ENCODE data around the gene MYO9B. TPM values are rescaled to one million over a fixed set of nuclear protein-coding genes. Genes with fewer than 3 reads are reported as not detected.

MYO9B gene
- total and polyA plus RNA-seq, 2 of the 13 experiments (the other 11 are each of a cell fraction or from before 2014, with no cell fraction given): 18.0 to 18.3 TPM

DNA sequence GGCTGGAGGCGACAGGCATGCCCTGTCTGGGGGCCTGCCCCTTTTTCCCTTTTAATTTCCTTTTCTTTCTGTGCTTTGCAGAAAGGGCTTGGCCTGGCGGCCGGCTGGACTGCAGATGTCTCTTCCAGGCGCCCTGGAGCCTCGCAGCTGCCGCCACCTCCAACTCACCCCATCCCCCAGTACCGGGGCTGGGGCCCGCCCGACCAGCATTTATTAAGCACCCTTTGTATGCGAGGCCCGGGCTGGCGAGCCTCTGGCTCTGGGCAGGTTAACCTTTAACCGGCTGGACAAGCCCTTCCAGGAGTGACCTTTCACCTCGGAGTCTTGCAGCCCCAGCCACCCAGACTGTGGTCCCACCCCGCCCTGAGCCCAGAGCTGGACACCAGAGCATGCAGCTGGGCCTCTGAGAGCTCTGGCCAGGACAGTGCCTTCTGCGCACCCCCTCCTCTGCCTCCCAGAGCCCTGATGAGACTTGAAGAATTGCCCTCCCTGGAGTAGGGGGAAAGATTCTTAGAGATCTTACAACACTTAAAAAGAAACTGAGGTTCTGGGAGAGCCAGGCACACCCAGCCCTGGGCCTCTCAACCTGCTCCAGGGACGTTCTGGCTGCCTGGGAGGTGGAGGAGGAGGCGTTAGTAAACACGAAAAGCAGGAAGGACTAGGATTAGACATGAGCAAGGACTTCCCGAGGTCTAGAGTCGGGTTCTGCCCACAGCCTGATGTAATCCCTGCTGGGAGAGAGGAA is 171.3 kb downstream of the MYO9B start (continued):
- no peak for TF ChIP-seq ZNF761 (CRISPR knock-in tag; conservative IDR thresholded peaks at IDR 0.05)
- TF ChIP-seq, protein P1, sequence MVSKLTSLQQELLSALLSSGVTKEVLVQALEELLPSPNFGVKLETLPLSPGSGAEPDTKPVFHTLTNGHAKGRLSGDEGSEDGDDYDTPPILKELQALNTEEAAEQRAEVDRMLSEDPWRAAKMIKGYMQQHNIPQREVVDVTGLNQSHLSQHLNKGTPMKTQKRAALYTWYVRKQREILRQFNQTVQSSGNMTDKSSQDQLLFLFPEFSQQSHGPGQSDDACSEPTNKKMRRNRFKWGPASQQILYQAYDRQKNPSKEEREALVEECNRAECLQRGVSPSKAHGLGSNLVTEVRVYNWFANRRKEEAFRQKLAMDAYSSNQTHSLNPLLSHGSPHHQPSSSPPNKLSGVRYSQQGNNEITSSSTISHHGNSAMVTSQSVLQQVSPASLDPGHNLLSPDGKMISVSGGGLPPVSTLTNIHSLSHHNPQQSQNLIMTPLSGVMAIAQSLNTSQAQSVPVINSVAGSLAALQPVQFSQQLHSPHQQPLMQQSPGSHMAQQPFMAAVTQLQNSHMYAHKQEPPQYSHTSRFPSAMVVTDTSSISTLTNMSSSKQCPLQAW (CRISPR knock-in tag; IDR thresholded peaks at IDR 0.05): peak; percentile 11
- TF ChIP-seq ZNF501 (CRISPR knock-in tag; IDR thresholded peaks at IDR 0.05): peak; percentile 65
- TF ChIP-seq, protein P2, sequence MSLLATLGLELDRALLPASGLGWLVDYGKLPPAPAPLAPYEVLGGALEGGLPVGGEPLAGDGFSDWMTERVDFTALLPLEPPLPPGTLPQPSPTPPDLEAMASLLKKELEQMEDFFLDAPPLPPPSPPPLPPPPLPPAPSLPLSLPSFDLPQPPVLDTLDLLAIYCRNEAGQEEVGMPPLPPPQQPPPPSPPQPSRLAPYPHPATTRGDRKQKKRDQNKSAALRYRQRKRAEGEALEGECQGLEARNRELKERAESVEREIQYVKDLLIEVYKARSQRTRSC (CRISPR knock-in tag; IDR thresholded peaks at IDR 0.05; ENCODE audit: low read depth): no peak
- no peak for TF ChIP-seq ZNF354B (CRISPR knock-in tag; IDR thresholded peaks at IDR 0.05)
- TF ChIP-seq KLF11 (CRISPR knock-in tag; IDR thresholded peaks at IDR 0.05): no peak
- TF ChIP-seq ETV5 (CRISPR knock-in tag; IDR thresholded peaks at IDR 0.05; ENCODE audit: borderline replicate concordance): 0 out of 2 replicates have a peak, but pooled peaks have one; percentile 22
- TF ChIP-seq XRCC5 (optimal IDR thresholded peaks at IDR 0.05; ENCODE audit: low read length): no peak
- TF ChIP-seq MAZ (IDR thresholded peaks at IDR 0.05; ENCODE audit: borderline replicate concordance, low read depth, low read length): no peak; the same call in 1 of the 2 replicates
- peak; percentile 10; the same call in 1 of the 2 replicates for TF ChIP-seq MAZ (CRISPR knock-in tag; IDR thresholded peaks at IDR 0.05; ENCODE audit: low read depth)
- TF ChIP-seq, protein P3, sequence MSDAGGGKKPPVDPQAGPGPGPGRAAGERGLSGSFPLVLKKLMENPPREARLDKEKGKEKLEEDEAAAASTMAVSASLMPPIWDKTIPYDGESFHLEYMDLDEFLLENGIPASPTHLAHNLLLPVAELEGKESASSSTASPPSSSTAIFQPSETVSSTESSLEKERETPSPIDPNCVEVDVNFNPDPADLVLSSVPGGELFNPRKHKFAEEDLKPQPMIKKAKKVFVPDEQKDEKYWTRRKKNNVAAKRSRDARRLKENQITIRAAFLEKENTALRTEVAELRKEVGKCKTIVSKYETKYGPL (CRISPR knock-in tag; IDR thresholded peaks at IDR 0.05): no peak
- no peak for TF ChIP-seq ZSCAN22 (CRISPR knock-in tag; IDR thresholded peaks at IDR 0.05)
- 0 out of 2 replicates have a peak, but pooled peaks have one; percentile 7 for TF ChIP-seq ZSCAN31 (CRISPR knock-in tag; IDR thresholded peaks at IDR 0.05; ENCODE audit: low read depth)
- no peak for TF ChIP-seq ZNF75D (CRISPR knock-in tag; IDR thresholded peaks at IDR 0.05; ENCODE audit: borderline replicate concordance)
- TF ChIP-seq, protein P4, sequence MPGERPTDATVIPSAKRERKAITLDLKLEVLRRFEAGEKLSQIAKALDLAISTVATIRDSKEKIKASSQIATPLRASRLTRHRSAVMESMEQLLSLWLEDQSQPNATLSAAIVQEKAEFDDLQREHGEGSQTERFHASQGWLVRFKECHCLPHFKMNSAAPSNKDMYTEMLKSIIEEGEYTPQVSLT (CRISPR knock-in tag; IDR thresholded peaks at IDR 0.05; ENCODE audit: borderline replicate concordance, low read depth): no peak
- 0 out of 2 replicates have a peak, but pooled peaks have one; percentile 12 for TF ChIP-seq SMYD3 (CRISPR knock-in tag; IDR thresholded peaks at IDR 0.05)
- TF ChIP-seq ZNF556 (CRISPR knock-in tag; IDR thresholded peaks at IDR 0.05; ENCODE audit: borderline replicate concordance): peak; percentile 22; the same call in 1 of the 2 replicates
- TF ChIP-seq, protein P5, sequence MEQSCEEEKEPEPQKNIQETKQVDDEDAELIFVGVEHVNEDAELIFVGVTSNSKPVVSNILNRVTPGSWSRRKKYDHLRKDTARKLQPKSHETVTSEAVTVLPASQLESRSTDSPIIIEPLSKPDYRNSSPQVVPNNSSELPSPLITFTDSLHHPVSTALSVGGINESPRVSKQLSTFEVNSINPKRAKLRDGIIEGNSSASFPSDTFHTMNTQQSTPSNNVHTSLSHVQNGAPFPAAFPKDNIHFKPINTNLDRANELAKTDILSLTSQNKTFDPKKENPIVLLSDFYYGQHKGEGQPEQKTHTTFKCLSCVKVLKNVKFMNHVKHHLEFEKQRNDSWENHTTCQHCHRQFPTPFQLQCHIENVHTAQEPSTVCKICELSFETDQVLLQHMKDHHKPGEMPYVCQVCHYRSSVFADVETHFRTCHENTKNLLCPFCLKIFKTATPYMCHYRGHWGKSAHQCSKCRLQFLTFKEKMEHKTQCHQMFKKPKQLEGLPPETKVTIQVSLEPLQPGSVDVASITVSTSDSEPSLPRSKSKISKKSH (CRISPR knock-in tag; IDR thresholded peaks at IDR 0.05; ENCODE audit: borderline replicate concordance): no peak; the same call in 1 of the 2 replicates
- TF ChIP-seq, protein P6, sequence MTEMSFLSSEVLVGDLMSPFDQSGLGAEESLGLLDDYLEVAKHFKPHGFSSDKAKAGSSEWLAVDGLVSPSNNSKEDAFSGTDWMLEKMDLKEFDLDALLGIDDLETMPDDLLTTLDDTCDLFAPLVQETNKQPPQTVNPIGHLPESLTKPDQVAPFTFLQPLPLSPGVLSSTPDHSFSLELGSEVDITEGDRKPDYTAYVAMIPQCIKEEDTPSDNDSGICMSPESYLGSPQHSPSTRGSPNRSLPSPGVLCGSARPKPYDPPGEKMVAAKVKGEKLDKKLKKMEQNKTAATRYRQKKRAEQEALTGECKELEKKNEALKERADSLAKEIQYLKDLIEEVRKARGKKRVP (CRISPR knock-in tag; IDR thresholded peaks at IDR 0.05): 0 out of 4 replicates have a peak, but pooled peaks of 1 of the 2 experiments have one; percentile 21
- TF ChIP-seq TBX2 (CRISPR knock-in tag; IDR thresholded peaks at IDR 0.05; ENCODE audit: borderline replicate concordance): no peak; the same call in 1 of the 2 replicates
- TF ChIP-seq SMAD1 (CRISPR knock-in tag; IDR thresholded peaks at IDR 0.05; ENCODE audit: borderline replicate concordance, low read depth): peak; percentile 31; the same call in 1 of the 2 replicates
- no peak for TF ChIP-seq NFRKB (IDR thresholded peaks at IDR 0.05)
